Measurements from ENCODE around the gene ZNF730.
"Not testable (repeated sequence)": the region's sequence is repeated elsewhere in the genome, so short reads cannot be mapped to it uniquely, and the experiment has no call there.

Gene ZNF730

DNA sequence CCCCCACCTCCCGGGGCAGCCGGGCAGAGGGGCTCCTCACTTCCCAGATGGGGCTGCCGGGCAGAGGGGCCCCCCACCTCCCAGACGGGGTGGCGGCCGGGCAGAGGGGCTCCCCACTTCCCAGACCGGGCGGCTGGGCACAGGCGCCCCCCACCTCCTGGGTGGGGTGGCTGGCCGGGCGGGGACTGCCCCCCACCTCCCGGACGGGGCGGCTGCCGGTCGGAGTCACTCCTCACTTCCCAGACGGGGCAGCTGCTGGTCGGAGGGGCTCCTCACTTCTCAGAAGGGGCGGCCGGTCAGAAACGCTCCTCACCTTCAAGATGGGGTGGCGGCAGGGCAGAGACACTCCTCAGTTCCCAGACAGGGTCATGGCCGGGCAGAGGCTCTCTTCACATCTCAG is 43.9 kb downstream of the ZNF730 start:
- peaks cover 4% of the 10 kb centered on the region for H3K36me3 Mint-ChIP-seq
- H3K27ac Mint-ChIP-seq = no peak overlapping the region
- no peak overlapping the region for H3K4me3 Mint-ChIP-seq
- peaks cover 12% of the 10 kb centered on the region for H3K9me3 Mint-ChIP-seq (ENCODE audit: low read depth)
- H3K4me1 Mint-ChIP-seq (ENCODE audit: low read depth) = no peaks in the 10 kb centered on the region
- H3K27me3 Mint-ChIP-seq = no peaks in the 10 kb centered on the region

DNA sequence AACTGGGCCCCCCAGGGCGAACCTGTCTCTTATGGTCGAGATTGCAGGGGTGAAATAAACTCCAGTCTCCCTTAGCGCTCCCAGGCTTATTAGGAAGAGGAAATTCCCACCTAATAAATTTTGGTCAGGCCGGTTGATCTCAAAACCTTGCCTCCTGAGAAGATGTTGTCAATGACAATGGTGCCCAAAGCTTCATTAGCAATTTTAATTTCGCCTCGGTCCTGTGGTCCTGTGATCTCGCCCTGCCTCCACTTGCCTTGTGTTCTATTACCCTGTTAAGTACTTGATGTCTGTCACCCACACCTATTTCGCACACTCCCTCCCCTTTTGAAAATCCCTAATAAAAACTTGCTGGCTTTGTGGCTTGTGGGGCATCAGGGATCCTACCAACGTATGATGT is 51.5 kb downstream of the ZNF730 start:
- H3K9me3 Mint-ChIP-seq (ENCODE audit: low read depth); H3K4me3 Mint-ChIP-seq; H3K4me1 Mint-ChIP-seq (ENCODE audit: low read depth); H3K36me3 Mint-ChIP-seq; H3K27me3 Mint-ChIP-seq; H3K27ac Mint-ChIP-seq: not testable (repeated sequence)

GRCh38 chr19:23183251-23183650 is 66.4 kb downstream of the ZNF730 start:
- no peaks in the 10 kb centered on the region for H3K36me3 Mint-ChIP-seq
- no peaks in the 10 kb centered on the region for H3K27me3 Mint-ChIP-seq
- H3K27ac Mint-ChIP-seq = no peak overlapping the region
- H3K4me3 Mint-ChIP-seq = no peak overlapping the region
- H3K9me3 Mint-ChIP-seq (ENCODE audit: low read depth) = no peaks in the 10 kb centered on the region
- no peaks in the 10 kb centered on the region for H3K4me1 Mint-ChIP-seq (ENCODE audit: low read depth)

DNA sequence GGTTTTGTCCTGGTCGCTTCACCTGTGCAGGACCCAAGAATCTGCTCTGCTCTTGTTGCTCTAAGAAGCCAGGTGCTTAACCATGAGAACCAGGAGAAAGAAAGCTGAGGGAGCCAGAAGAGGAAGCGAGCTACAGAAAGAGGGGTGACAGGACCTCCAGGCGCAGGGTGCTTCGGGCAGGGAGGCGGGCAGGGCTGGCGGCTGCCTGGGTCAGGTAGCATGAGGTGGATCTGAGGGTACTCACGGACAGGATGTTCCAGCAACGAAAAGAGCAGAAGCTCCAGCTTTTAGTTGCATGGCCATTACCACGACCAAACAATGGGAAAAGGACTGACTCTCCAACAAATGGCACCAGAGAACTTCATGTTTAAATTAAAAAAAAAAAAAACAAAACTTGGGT is 73.5 kb downstream of the ZNF730 start:
- H3K9me3 Mint-ChIP-seq (ENCODE audit: low read depth) = no peaks in the 10 kb centered on the region
- H3K36me3 Mint-ChIP-seq = no peaks in the 10 kb centered on the region
- no peak overlapping the region for H3K27ac Mint-ChIP-seq
- H3K27me3 Mint-ChIP-seq = no peaks in the 10 kb centered on the region
- no peak overlapping the region for H3K4me3 Mint-ChIP-seq
- no peaks in the 10 kb centered on the region for H3K4me1 Mint-ChIP-seq (ENCODE audit: low read depth)
